ENCODE data around the gene CALML5.

- no peak for TF ChIP-seq EZH2phosphoT487 (IDR thresholded peaks at IDR 0.05; ENCODE audit: borderline replicate concordance, low read length)
- TF ChIP-seq CTCF (IDR thresholded peaks at IDR 0.05; ENCODE audit: low read depth, low read length, poor library complexity, severe bottlenecking), result no peak
Observed at GRCh38 chr10:5453749-5454489, 45.5 kb downstream of the CALML5 start.
